GF-D8 (cell line): ENCODE results near the gene TNFSF12.

Experiments used
- DNase-seq: peaks from one replicate; lab custom pipeline; 2025; lab: John Stamatoyannopoulos, UW

Gene TNFSF12

GRCh38 chr17:7544911-7545310, 3.9 kb upstream of the TNFSF12 start:
- DNase-seq: no peak

GRCh38 chr17:7549401-7550055, 670 bp downstream of the TNFSF12 start:
- no peak for DNase-seq

GRCh38 chr17:7550344-7550743, 1.5 kb downstream of the TNFSF12 start:
- DNase-seq: no peak

- DNase-seq: no peak
Observed at GRCh38 chr17:7551396-7551795, 2.5 kb downstream of the TNFSF12 start.

GRCh38 chr17:7552621-7553051, 3.8 kb downstream of the TNFSF12 start:
- peak; percentile 66 for DNase-seq

GRCh38 chr17:7553356-7553755, 4.5 kb downstream of the TNFSF12 start:
- DNase-seq: no peak

GRCh38 chr17:7555320-7555948, 6.6 kb downstream of the TNFSF12 start:
- DNase-seq: no peak

GRCh38 chr17:7556627-7557026, 7.8 kb downstream of the TNFSF12 start:
- no peak for DNase-seq

GRCh38 chr17:7557147-7557764, 8.4 kb downstream of the TNFSF12 start:
- DNase-seq: no peak

- DNase-seq: peak; percentile 82
Observed at GRCh38 chr17:7557775-7558543, 9.1 kb downstream of the TNFSF12 start.

GRCh38 chr17:7558544-7559319, 9.9 kb downstream of the TNFSF12 start, which contains the start of gene TNFSF13:
TSS of gene TNFSF13 (plus strand) at chr17:7558750. CDS start at chr17:7559040, 290 bp downstream.
- DNase-seq: peak; percentile 77

- DNase-seq: no peak
Observed at GRCh38 chr17:7559320-7560171, 10.7 kb downstream of the TNFSF12 start.

- peak; percentile 19 for DNase-seq
Observed at GRCh38 chr17:7560172-7561027, 11.5 kb downstream of the TNFSF12 start.

- peak; percentile 2 for DNase-seq
Observed at GRCh38 chr17:7561028-7561575, 12.2 kb downstream of the TNFSF12 start.

- peak; percentile 31 for DNase-seq
Observed at GRCh38 chr17:7561589-7562207, 12.8 kb downstream of the TNFSF12 start, which contains the start of gene SENP3. TSS of gene SENP3 (plus strand) at chr17:7561919. CDS start at chr17:7563077, 1,158 bp downstream.

- DNase-seq: no peak
Observed at GRCh38 chr17:7562208-7562605, 13.3 kb downstream of the TNFSF12 start.

- DNase-seq: no peak
Observed at GRCh38 chr17:7563115-7563869, 14.4 kb downstream of the TNFSF12 start.

- no peak for DNase-seq
Observed at GRCh38 chr17:7569571-7569970, 20.7 kb downstream of the TNFSF12 start.
